ENCODE results near the gene OCSTAMP.

Gene OCSTAMP

GRCh38 chr20:46550461-46550860 is at the start of gene OCSTAMP:
Gene OCSTAMP (minus strand): TSS chr20:46550654. CDS start chr20:46550560, 94 bp downstream.
- TF ChIP-seq, protein P1, sequence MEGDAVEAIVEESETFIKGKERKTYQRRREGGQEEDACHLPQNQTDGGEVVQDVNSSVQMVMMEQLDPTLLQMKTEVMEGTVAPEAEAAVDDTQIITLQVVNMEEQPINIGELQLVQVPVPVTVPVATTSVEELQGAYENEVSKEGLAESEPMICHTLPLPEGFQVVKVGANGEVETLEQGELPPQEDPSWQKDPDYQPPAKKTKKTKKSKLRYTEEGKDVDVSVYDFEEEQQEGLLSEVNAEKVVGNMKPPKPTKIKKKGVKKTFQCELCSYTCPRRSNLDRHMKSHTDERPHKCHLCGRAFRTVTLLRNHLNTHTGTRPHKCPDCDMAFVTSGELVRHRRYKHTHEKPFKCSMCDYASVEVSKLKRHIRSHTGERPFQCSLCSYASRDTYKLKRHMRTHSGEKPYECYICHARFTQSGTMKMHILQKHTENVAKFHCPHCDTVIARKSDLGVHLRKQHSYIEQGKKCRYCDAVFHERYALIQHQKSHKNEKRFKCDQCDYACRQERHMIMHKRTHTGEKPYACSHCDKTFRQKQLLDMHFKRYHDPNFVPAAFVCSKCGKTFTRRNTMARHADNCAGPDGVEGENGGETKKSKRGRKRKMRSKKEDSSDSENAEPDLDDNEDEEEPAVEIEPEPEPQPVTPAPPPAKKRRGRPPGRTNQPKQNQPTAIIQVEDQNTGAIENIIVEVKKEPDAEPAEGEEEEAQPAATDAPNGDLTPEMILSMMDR (IDR thresholded peaks at IDR 0.05; ENCODE audit: low read depth, low read length): no peak
- no peak for DNase-seq (ENCODE audit: extremely low read depth, low read depth)

DNA sequence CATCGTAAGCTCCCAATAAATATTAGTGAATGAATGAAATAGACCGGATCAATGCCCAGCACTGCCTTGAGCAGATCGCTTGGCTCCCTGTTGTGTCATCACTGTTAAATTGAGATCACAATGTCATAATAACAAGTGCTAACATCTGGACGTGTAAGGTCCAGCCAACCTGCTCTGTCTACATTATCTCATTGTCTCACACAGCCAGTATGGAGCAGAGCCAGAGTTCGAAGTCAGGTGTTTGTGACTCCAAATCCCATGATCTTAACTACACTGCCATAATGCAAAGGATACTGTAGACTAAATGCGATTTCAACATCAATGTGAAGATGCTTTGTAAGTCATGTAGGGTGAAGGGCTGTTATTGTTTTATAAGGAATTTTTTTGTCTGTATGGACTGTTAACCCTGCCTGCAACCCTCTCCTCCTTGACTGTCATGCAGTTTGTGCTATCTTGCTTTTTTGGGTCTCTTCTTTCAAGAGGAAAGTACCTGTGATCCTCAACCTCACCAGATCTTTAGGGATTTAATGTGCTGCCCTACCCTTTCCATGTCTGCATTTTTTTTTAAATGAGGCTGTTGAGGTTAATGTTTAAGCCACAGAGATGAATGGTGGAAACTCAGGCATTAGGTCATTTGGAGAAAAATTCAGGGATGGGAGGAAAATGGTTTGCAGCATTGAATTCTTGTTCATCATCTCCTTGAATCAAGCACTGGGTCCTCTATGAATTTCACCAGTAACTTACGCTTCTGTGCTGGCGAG is 49.0 kb upstream of the OCSTAMP start:
- DNase-seq (ENCODE audit: extremely low read depth, low read depth): no peak

DNA sequence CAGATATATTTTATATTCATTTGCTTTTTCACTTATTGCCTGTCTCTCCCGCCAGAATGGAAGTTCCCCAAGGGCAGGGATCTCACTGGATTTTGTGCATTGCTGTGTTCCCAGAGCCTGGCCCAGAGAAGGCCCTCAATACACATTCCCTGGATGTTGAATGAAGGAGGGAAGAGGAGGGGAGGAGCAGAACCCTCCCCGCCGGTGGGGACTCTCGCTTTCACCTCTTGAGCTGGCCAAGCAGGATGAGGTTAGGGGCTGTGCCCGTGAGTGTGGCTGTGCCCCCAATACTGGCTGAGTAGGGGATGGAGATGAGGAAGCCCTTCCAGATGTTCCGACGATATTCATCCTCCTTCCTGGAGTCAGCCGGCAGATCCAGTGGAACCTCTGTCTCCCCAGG is 45.5 kb upstream of the OCSTAMP start:
- DNase-seq (ENCODE audit: extremely low read depth, low read depth): no peak

More for the DNA sequence above, 49.0 kb upstream of the OCSTAMP start:
- TF ChIP-seq, protein P1 (IDR thresholded peaks at IDR 0.05; ENCODE audit: low read depth, low read length): no peak

DNA sequence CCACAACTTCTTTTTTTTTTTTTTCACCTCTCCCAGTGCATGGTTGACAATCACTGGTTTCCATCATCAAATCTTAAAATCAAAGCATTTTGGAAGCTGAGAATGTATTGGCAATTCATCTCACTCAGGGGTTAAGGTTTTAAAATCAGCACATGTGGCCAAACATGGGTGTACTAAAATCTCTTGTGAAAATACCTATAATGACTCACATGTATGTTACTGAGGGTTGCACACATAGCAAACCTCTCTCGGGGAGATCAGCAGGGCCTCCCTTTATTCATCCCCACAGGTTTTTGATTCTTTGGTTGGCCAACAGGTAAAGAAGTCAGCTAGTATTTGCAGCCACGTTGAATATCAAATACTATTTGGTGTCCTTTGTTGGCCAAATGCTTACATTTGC is 44.3 kb upstream of the OCSTAMP start:
- no peak for DNase-seq (ENCODE audit: extremely low read depth, low read depth)
- TF ChIP-seq, protein P1 (IDR thresholded peaks at IDR 0.05; ENCODE audit: low read depth, low read length): no peak

More for the DNA sequence above, 45.5 kb upstream of the OCSTAMP start:
- TF ChIP-seq, protein P1 (IDR thresholded peaks at IDR 0.05; ENCODE audit: low read depth, low read length): no peak

DNA sequence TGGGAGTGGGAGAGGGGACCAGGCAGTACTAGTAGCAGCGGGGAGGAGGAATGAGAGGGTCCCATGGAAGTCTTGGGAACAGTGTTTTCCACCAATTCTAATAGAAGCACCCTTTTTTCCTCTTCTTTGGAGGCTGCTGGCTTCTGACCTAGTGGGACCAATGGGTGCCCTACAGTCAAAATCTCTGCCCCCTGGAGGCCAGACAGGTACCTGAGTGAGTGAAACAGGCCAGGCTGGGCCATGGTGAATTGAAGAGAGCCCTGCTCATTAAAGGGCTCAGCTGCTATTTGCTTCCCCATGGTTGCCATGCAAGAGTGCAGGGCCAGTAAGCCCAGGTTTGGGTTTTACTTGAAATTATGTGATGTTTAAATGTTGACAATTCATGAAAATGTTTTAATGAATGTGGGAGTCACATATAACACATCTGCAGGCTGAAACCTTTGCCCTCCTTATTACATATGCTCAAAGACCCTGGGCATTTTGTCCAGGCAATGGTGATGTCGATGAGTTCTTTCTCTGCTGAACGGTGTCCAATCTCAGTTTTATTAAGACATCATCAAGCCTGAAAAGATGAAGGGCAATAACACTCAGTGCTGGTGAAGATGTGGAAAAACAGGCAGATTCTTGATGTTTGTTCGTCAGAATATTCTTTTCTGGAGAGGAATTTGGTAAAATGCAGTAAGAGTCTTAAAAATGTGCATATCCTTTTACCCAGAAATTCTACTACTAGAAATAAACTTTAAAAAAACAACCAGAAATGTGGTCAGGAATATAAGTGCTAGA is 42.3 kb upstream of the OCSTAMP start:
- no peak for DNase-seq (ENCODE audit: extremely low read depth, low read depth)
- TF ChIP-seq, protein P1 (IDR thresholded peaks at IDR 0.05; ENCODE audit: low read depth, low read length): no peak

DNA sequence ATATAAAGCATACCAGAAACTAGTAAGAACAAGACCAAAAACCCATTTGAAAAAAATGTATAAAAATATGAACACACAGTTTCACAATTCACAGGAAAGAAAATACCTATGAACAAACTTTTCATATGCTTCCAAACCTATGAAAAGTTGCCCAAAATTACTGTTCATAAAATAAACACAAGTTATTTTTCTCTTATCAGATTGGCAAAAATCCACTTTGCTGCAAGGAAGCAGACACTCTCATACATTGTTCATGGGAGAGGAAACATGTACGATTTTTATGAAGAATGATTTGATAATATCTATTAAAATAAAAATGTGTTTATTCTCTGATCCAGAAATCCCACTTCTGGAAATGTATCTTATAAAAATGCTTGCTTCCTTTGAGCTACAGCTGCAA is 40.0 kb upstream of the OCSTAMP start:
- DNase-seq (ENCODE audit: extremely low read depth, low read depth): no peak
- TF ChIP-seq, protein P1 (IDR thresholded peaks at IDR 0.05; ENCODE audit: low read depth, low read length): no peak

Data from AG09319 (cell line).